OCI-M2 (cell line): ENCODE results near the gene MYH9.
"Not testable (repeated sequence)": the region's sequence is repeated elsewhere in the genome, so short reads cannot be mapped to it uniquely, and the experiment has no call there.

Experiments
- DNase-seq: peaks from one replicate; lab custom pipeline; 2025; ENCODE audit not compliant: unreplicated experiment; lab: John Stamatoyannopoulos, UW

MYH9 gene

GRCh38 chr22:36280379-36280778 lies 107.4 kb downstream of the MYH9 start:
- DNase-seq: no peak

GRCh38 chr22:36279219-36279666 lies 108.5 kb downstream of the MYH9 start:
- DNase-seq: no peak

- DNase-seq: no peak
These were observed 110.1 kb downstream of the MYH9 start for GRCh38 chr22:36277482-36278291.

- DNase-seq: no peak
These were observed 113.2 kb downstream of the MYH9 start for GRCh38 chr22:36274531-36274930.

GRCh38 chr22:36271951-36272350 lies 115.8 kb downstream of the MYH9 start:
- DNase-seq: not testable (repeated sequence)

- DNase-seq: not testable (repeated sequence)
These were observed 116.5 kb downstream of the MYH9 start for GRCh38 chr22:36271231-36271630.

GRCh38 chr22:36267896-36268485 lies 119.8 kb downstream of the MYH9 start:
- no peak for DNase-seq

- no peak for DNase-seq
These were observed 120.7 kb downstream of the MYH9 start for GRCh38 chr22:36267058-36267457.

- DNase-seq: not testable (repeated sequence)
These were observed 123.7 kb downstream of the MYH9 start for GRCh38 chr22:36263886-36264664.

- DNase-seq: not testable (repeated sequence)
These were observed 124.5 kb downstream of the MYH9 start for GRCh38 chr22:36263216-36263673.

GRCh38 chr22:36262307-36262706 lies 125.5 kb downstream of the MYH9 start:
- DNase-seq: not testable (repeated sequence)

- DNase-seq: not testable (repeated sequence)
These were observed 126.1 kb downstream of the MYH9 start for GRCh38 chr22:36261675-36262074.

- no peak for DNase-seq
These were observed 128.0 kb downstream of the MYH9 start for GRCh38 chr22:36259615-36260300.

- DNase-seq: no peak
These were observed 128.8 kb downstream of the MYH9 start for GRCh38 chr22:36258701-36259614.

GRCh38 chr22:36257948-36258670 lies 129.7 kb downstream of the MYH9 start:
- no peak for DNase-seq

GRCh38 chr22:36257308-36257707 lies 130.5 kb downstream of the MYH9 start:
- no peak for DNase-seq

GRCh38 chr22:36256478-36256877 lies 131.3 kb downstream of the MYH9 start:
- DNase-seq: no peak

- DNase-seq: not testable (repeated sequence)
These were observed 132.2 kb downstream of the MYH9 start for GRCh38 chr22:36255572-36255971.
